Measurements from ENCODE around the gene BLVRB.
"Not testable (repeated sequence)": the region's sequence is repeated elsewhere in the genome, so short reads cannot be mapped to it uniquely, and the experiment has no call there.

Gene BLVRB

DNA sequence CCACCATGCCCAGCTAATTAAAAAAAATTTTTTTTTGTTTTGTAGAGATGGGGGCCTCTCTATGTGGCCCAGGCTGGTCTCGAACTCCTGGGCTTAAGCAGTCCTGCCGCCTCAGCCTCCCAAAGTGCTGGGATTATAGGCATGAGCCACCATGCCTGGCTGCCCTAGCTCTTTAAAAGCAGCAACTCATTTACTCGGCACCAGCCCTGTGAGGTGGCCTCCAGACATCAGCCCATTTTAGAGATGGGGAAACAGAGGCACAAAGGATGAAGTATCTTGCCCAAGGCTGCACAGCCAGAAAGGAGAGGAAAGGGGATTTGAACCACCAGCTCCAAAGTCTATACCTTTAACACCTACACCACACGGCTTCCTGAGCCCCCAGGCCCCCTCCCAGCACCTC, 52.7 kb downstream of the BLVRB start:
- H3K4me3 ChIP-seq (ENCODE audit: low read depth, low read length): no peak overlapping the region
- DNase-seq (ENCODE audit: low read depth): no peak
- TF ChIP-seq, protein P1, sequence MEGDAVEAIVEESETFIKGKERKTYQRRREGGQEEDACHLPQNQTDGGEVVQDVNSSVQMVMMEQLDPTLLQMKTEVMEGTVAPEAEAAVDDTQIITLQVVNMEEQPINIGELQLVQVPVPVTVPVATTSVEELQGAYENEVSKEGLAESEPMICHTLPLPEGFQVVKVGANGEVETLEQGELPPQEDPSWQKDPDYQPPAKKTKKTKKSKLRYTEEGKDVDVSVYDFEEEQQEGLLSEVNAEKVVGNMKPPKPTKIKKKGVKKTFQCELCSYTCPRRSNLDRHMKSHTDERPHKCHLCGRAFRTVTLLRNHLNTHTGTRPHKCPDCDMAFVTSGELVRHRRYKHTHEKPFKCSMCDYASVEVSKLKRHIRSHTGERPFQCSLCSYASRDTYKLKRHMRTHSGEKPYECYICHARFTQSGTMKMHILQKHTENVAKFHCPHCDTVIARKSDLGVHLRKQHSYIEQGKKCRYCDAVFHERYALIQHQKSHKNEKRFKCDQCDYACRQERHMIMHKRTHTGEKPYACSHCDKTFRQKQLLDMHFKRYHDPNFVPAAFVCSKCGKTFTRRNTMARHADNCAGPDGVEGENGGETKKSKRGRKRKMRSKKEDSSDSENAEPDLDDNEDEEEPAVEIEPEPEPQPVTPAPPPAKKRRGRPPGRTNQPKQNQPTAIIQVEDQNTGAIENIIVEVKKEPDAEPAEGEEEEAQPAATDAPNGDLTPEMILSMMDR (IDR thresholded peaks at IDR 0.05; ENCODE audit: insufficient read depth, low read depth, low read length, missing control alignments): no peak

DNA sequence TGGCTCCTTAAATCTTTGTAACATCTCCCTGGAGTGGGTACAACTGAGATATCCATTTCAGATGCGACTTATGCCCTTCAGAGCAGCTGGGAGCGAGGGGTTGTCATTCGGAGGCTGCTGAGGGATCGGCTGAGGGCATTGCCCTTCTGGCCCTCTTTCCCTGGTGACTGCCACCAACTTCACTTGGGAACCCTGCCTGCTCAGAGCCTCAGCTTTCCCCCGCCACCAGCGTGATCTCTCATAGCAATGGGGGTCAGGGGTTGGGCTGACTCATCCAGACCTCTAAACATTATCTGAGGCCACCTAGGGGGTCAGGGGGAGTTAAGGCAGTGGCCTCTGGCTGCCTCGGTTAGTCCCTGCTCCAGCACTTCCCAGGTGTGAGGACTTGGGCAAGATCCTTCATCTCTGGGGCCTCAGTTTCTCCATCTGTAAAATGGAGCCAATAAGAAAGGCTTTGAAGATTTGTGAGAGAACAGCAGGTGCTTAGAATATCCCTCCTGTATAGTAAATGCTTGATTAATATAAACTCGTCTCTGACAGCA, 53.5 kb downstream of the BLVRB start:
- TF ChIP-seq, protein P1 (IDR thresholded peaks at IDR 0.05; ENCODE audit: insufficient read depth, low read depth, low read length, missing control alignments): no peak
- DNase-seq (ENCODE audit: low read depth): no peak
- H3K4me3 ChIP-seq (ENCODE audit: low read depth, low read length): no peak overlapping the region

DNA sequence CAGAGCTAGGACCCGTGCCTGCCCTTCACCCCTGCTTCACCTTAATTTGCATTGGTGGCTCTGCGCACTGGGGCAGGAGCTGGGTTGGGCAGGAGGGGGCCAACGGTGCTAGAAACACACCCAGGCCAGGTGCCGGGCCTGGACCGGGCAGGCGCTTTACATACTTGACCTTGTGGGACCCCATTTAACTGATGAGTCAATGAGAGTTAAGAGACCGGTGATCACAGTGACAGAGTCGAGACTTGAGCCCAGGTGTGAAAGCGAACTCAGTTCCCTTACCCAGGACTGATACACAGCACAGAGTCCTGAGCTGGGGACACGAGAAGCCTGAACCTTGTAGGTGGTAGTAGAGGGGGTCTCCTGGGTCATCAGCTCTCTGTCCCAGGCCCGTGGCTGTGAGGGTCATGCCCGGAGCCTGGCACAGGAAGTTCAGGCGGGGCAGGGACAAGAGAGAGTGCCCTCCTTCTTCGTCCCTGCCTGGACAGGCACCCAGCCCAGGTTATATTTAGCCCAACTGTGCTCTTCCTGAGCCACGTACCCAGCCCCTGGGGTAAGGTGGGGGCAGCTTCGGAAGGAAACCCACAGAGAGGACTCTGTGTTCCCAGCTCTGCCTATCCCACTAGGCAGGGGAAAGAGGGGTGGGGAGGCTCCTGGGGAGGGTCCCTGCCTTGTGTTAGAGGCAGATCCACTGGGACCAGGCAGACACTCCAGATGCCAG, 54.3 kb downstream of the BLVRB start:
- peak; percentile 75 for DNase-seq (ENCODE audit: low read depth)
- TF ChIP-seq, protein P1 (IDR thresholded peaks at IDR 0.05; ENCODE audit: insufficient read depth, low read depth, low read length, missing control alignments): no peak
- H3K4me3 ChIP-seq (ENCODE audit: low read depth, low read length): no peak overlapping the region

DNA sequence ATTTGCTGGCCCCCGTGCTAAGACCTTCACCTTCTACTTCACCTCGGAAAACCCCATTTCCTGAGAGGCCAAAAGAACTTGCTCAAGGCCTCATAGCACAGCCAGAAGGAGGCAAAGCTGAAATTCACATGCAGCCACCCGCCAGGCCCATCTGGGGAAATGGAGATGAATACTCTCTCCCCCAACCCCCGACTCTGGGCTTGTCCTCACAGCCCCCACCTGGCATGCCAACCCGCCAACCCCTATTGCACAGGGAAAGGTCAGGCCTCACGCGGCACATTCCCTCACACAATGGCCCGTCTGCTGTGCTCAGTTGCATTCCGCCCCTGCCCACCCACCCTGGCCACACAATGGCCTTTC, 55.5 kb downstream of the BLVRB start:
- no peak for DNase-seq (ENCODE audit: low read depth)
- TF ChIP-seq, protein P1 (IDR thresholded peaks at IDR 0.05; ENCODE audit: insufficient read depth, low read depth, low read length, missing control alignments): no peak
- no peak overlapping the region for H3K4me3 ChIP-seq (ENCODE audit: low read depth, low read length)

DNA sequence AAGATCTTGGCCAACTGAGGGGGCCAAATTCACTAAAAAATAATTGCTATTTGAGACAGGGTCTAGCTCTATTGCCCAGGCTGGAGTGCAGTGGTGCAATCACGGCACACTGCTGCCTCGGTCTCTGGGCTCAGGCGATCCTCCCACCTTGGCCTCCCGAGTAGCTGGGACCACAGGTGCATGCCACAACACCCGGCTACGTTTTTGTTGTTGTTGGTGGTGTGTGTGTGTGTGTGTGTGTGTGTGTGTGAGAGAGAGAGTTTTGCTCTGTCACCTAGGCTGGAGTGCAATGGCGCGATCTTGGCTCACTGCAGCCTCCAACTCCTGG, 57.0 kb downstream of the BLVRB start:
- not testable (repeated sequence) for DNase-seq (ENCODE audit: low read depth); H3K4me3 ChIP-seq (ENCODE audit: low read depth, low read length)

DNA sequence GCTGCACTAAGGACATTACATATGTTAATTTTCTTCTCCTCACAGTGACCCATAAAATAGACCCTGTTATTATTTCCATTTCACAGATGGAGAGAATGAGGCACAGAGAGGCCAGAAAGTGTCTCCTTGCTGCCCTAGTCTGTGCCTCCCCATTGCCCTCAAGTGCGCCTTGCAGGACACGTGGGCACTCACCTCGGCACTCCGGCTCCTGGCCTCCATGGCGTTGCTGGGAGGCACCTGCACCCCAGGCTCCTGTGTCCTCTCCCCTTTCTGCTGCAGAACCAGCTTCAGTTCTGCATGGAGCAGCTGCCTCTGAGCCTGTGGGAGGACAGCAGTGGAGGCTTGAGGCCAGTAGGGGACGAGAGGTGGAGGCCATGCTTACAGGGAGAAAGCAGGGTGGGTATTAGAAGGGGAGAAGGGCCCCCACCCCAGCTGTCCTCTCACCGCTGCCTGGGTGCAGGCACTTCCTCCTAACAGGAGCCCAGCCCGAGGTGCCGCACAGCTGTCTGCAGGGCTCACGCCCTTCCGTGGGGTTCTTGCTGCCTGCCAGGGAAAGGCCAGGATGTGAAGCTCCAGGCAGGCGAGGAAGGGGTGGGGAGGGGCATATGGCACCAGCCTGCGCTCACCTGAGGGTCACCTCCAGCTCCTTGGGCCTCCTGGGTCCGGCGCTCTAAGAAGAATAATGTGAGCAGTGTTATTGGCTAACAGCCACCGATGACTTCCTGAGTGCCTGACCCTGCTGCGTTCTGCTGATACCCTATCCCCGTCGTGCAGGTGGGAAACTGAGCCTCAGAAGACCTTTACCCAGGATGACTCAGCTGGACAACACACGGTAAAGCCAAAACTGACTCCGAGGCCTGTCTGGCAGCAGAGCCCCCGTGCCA, 57.6 kb downstream of the BLVRB start:
- no peak overlapping the region for H3K4me3 ChIP-seq (ENCODE audit: low read depth, low read length)
- TF ChIP-seq, protein P1 (IDR thresholded peaks at IDR 0.05; ENCODE audit: insufficient read depth, low read depth, low read length, missing control alignments): no peak
- DNase-seq (ENCODE audit: low read depth): no peak

DNA sequence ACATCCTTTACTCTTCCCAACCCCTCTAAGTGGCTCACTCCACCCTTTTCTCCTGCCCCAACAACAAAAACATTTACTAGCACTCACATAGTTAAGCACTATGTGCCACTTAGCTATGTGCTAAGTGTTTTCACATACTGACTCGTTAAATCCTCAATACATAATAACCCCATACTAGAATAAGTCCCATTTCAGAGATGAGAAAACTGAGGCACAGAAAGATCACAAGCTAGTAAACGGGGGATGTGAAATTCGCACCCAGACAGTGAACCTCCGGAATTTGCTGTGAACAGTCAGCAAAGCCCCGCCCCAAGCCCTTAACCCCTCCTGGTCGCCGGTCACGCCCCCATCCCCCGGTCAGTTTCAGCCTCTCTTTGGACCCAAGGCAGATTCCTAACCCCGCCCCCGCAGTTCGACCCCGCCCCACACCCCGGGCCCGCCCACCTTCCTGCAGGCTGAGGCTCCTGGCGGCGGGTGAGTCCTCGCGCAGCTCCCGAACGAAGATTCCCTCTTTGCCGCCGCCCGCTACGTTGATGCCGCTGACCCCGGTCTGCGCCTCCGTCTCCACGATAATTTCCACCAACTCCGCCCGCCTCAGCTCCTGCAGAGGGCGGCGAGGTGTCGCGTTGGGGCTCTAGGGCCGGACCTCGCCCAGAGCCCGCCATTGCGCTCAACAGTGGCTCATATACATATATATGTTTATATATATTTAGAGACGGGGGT, 62.1 kb downstream of the BLVRB start:
- DNase-seq (ENCODE audit: low read depth): peak; percentile 97
- TF ChIP-seq, protein P1 (IDR thresholded peaks at IDR 0.05; ENCODE audit: insufficient read depth, low read depth, low read length, missing control alignments): no peak
- peak overlapping the region; percentile 86 for H3K4me3 ChIP-seq (ENCODE audit: low read depth, low read length)

Measured in GM12865 (cell line).